Measurements from ENCODE around the gene HOXA1.
A peak's percentile ranks its signal among the peaks of the same experiment; 100 is the strongest.

HOXA1 gene

GRCh38 chr7:27098578-27099451 is 3.0 kb upstream of the HOXA1 start:
- Histone ChIP-seq H3K4me1 (ENCODE audit: control insufficient read depth in 1 of 2, insufficient read depth in 2 of 2, low read length in 2 of 2) (peaks cover 25 to 35% of the 10 kb centered on the region in 2 donors), H3K4me3 (ENCODE audit: low read depth in 1 of 2, low read length in 2 of 2) (peak overlapping the region; percentile 78 to 87), H3K36me3 (ENCODE audit: control insufficient read depth in 1 of 2, insufficient read depth in 2 of 2, low read length in 2 of 2) (peaks cover 0 to 3% of the 10 kb centered on the region in 2 donors), H3K27ac (ENCODE audit: low read depth, low read length) (peak overlapping the region; percentile 74), H3K9ac (ENCODE audit: low read depth in 1 of 2, low read length in 2 of 2) (peak overlapping the region; percentile 63 to 71), H3K9me3 (ENCODE audit: control insufficient read depth in 1 of 2, low read length in 2 of 2) (no peaks in the 10 kb centered on the region), H3K27me3 (ENCODE audit: control insufficient read depth in 1 of 2, insufficient read depth in 2 of 2, low read length in 2 of 2) (peaks cover 81 to 86% of the 10 kb centered on the region in 2 donors)

GRCh38 chr7:27097686-27098577 is 2.1 kb upstream of the HOXA1 start:
- Histone ChIP-seq H3K27ac (ENCODE audit: low read depth, low read length) (peak overlapping the region; percentile 74), H3K4me1 (ENCODE audit: control insufficient read depth in 1 of 2, insufficient read depth in 2 of 2, low read length in 2 of 2) (peaks cover 25 to 35% of the 10 kb centered on the region in 2 donors), H3K9me3 (ENCODE audit: control insufficient read depth in 1 of 2, low read length in 2 of 2) (no peaks in the 10 kb centered on the region), H3K27me3 (ENCODE audit: control insufficient read depth in 1 of 2, insufficient read depth in 2 of 2, low read length in 2 of 2) (peaks cover 72 to 86% of the 10 kb centered on the region in 2 donors), H3K36me3 (ENCODE audit: control insufficient read depth in 1 of 2, insufficient read depth in 2 of 2, low read length in 2 of 2) (peaks cover 0 to 3% of the 10 kb centered on the region in 2 donors), H3K4me3 (ENCODE audit: low read depth in 1 of 2, low read length in 2 of 2) (peak overlapping the region; percentile 78 to 87), H3K9ac (ENCODE audit: low read depth in 1 of 2, low read length in 2 of 2) (peak overlapping the region; percentile 71 to 84)

- Histone ChIP-seq H3K9me3 (ENCODE audit: control insufficient read depth in 1 of 2, low read length in 2 of 2) (no peaks in the 10 kb centered on the region), H3K27me3 (ENCODE audit: control insufficient read depth in 1 of 2, insufficient read depth in 2 of 2, low read length in 2 of 2) (peaks cover 68 to 82% of the 10 kb centered on the region in 2 donors), H3K4me1 (ENCODE audit: control insufficient read depth in 1 of 2, insufficient read depth in 2 of 2, low read length in 2 of 2) (peaks cover 17 to 35% of the 10 kb centered on the region in 2 donors), H3K9ac (ENCODE audit: low read depth in 1 of 2, low read length in 2 of 2) (peak overlapping the region; percentile 71 to 84), H3K27ac (ENCODE audit: low read depth, low read length) (peak overlapping the region; percentile 85), H3K36me3 (ENCODE audit: control insufficient read depth in 1 of 2, insufficient read depth in 2 of 2, low read length in 2 of 2) (peaks cover 0 to 3% of the 10 kb centered on the region in 2 donors), H3K4me3 (ENCODE audit: low read depth in 1 of 2, low read length in 2 of 2) (peak overlapping the region; percentile 78 to 87)
Observed at GRCh38 chr7:27096768-27097514, 1.1 kb upstream of the HOXA1 start.

GRCh38 chr7:27095050-27095896 is 527 bp downstream of the HOXA1 start:
- H3K27me3 ChIP-seq (ENCODE audit: control insufficient read depth in 1 of 2, insufficient read depth in 2 of 2, low read length in 2 of 2) = peaks cover 55 to 82% of the 10 kb centered on the region in 2 donors
- H3K4me3 ChIP-seq (ENCODE audit: low read depth in 1 of 2, low read length in 2 of 2) = peak overlapping the region; percentile 78 to 87
- no peaks in the 10 kb centered on the region for H3K9me3 ChIP-seq (ENCODE audit: control insufficient read depth in 1 of 2, low read length in 2 of 2)
- peaks cover 17 to 35% of the 10 kb centered on the region in 2 donors for H3K4me1 ChIP-seq (ENCODE audit: control insufficient read depth in 1 of 2, insufficient read depth in 2 of 2, low read length in 2 of 2)
- no peak overlapping the region for H3K27ac ChIP-seq (ENCODE audit: low read depth, low read length)
- peaks cover 0 to 3% of the 10 kb centered on the region in 2 donors for H3K36me3 ChIP-seq (ENCODE audit: control insufficient read depth in 1 of 2, insufficient read depth in 2 of 2, low read length in 2 of 2)
- H3K9ac ChIP-seq (ENCODE audit: low read depth in 1 of 2, low read length in 2 of 2) = peak overlapping the region in 1 of 2 donors; percentile 37

GRCh38 chr7:27094304-27095049 is 1.3 kb downstream of the HOXA1 start:
- H3K27ac ChIP-seq (ENCODE audit: low read depth, low read length) = no peak overlapping the region
- peaks cover 14 to 35% of the 10 kb centered on the region in 2 donors for H3K4me1 ChIP-seq (ENCODE audit: control insufficient read depth in 1 of 2, insufficient read depth in 2 of 2, low read length in 2 of 2)
- H3K4me3 ChIP-seq (ENCODE audit: low read depth in 1 of 2, low read length in 2 of 2) = no peak overlapping the region
- H3K9ac ChIP-seq (ENCODE audit: low read depth in 1 of 2, low read length in 2 of 2) = no peak overlapping the region
- H3K27me3 ChIP-seq (ENCODE audit: control insufficient read depth in 1 of 2, insufficient read depth in 2 of 2, low read length in 2 of 2) = peaks cover 55 to 79% of the 10 kb centered on the region in 2 donors
- H3K9me3 ChIP-seq (ENCODE audit: control insufficient read depth in 1 of 2, low read length in 2 of 2) = no peaks in the 10 kb centered on the region
- peaks cover 0 to 3% of the 10 kb centered on the region in 2 donors for H3K36me3 ChIP-seq (ENCODE audit: control insufficient read depth in 1 of 2, insufficient read depth in 2 of 2, low read length in 2 of 2)

GRCh38 chr7:27093184-27093895 is 2.5 kb downstream of the HOXA1 start:
- no peak overlapping the region for H3K9ac ChIP-seq (ENCODE audit: low read depth in 1 of 2, low read length in 2 of 2)
- H3K27me3 ChIP-seq (ENCODE audit: control insufficient read depth in 1 of 2, insufficient read depth in 2 of 2, low read length in 2 of 2) = peaks cover 55 to 79% of the 10 kb centered on the region in 2 donors
- H3K36me3 ChIP-seq (ENCODE audit: control insufficient read depth in 1 of 2, insufficient read depth in 2 of 2, low read length in 2 of 2) = no peaks in the 10 kb centered on the region
- no peak overlapping the region for H3K4me3 ChIP-seq (ENCODE audit: low read depth in 1 of 2, low read length in 2 of 2)
- H3K27ac ChIP-seq (ENCODE audit: low read depth, low read length) = no peak overlapping the region
- H3K4me1 ChIP-seq (ENCODE audit: control insufficient read depth in 1 of 2, insufficient read depth in 2 of 2, low read length in 2 of 2) = peaks cover 3 to 27% of the 10 kb centered on the region in 2 donors
- no peaks in the 10 kb centered on the region for H3K9me3 ChIP-seq (ENCODE audit: control insufficient read depth in 1 of 2, low read length in 2 of 2)

GRCh38 chr7:27092819-27093110 is 3.0 kb downstream of the HOXA1 start:
- Histone ChIP-seq H3K27me3 (ENCODE audit: control insufficient read depth in 1 of 2, insufficient read depth in 2 of 2, low read length in 2 of 2) (peaks cover 54 to 78% of the 10 kb centered on the region in 2 donors), H3K4me1 (ENCODE audit: control insufficient read depth in 1 of 2, insufficient read depth in 2 of 2, low read length in 2 of 2) (peaks cover 0 to 25% of the 10 kb centered on the region in 2 donors), H3K4me3 (ENCODE audit: low read depth in 1 of 2, low read length in 2 of 2) (no peak overlapping the region), H3K36me3 (ENCODE audit: control insufficient read depth in 1 of 2, insufficient read depth in 2 of 2, low read length in 2 of 2) (no peaks in the 10 kb centered on the region), H3K9me3 (ENCODE audit: control insufficient read depth in 1 of 2, low read length in 2 of 2) (no peaks in the 10 kb centered on the region), H3K9ac (ENCODE audit: low read depth in 1 of 2, low read length in 2 of 2) (no peak overlapping the region), H3K27ac (ENCODE audit: low read depth, low read length) (no peak overlapping the region)

GRCh38 chr7:27091941-27092818 is 3.6 kb downstream of the HOXA1 start:
- Histone ChIP-seq H3K27me3 (ENCODE audit: control insufficient read depth in 1 of 2, insufficient read depth in 2 of 2, low read length in 2 of 2) (peaks cover 48 to 77% of the 10 kb centered on the region in 2 donors), H3K4me1 (ENCODE audit: control insufficient read depth in 1 of 2, insufficient read depth in 2 of 2, low read length in 2 of 2) (peaks cover 0 to 19% of the 10 kb centered on the region in 2 donors)

More at GRCh38 chr7:27091941-27092818, 3.6 kb downstream of the HOXA1 start:
- Histone ChIP-seq H3K27ac (ENCODE audit: low read depth, low read length) (no peak overlapping the region), H3K36me3 (ENCODE audit: control insufficient read depth in 1 of 2, insufficient read depth in 2 of 2, low read length in 2 of 2) (no peaks in the 10 kb centered on the region), H3K9me3 (ENCODE audit: control insufficient read depth in 1 of 2, low read length in 2 of 2) (no peaks in the 10 kb centered on the region), H3K9ac (ENCODE audit: low read depth in 1 of 2, low read length in 2 of 2) (no peak overlapping the region), H3K4me3 (ENCODE audit: low read depth in 1 of 2, low read length in 2 of 2) (no peak overlapping the region)
